NCI-H82 (cell line): Measurements from ENCODE around the gene CXADR.
A peak's percentile ranks its signal among the peaks of the same experiment; 100 is the strongest.
"Not testable (repeated sequence)": the region's sequence is repeated elsewhere in the genome, so short reads cannot be mapped to it uniquely, and the experiment has no call there.

Source experiments
- DNase-seq: peaks from one replicate; lab custom pipeline; 2025; lab: John Stamatoyannopoulos, UW

The CXADR gene

DNA sequence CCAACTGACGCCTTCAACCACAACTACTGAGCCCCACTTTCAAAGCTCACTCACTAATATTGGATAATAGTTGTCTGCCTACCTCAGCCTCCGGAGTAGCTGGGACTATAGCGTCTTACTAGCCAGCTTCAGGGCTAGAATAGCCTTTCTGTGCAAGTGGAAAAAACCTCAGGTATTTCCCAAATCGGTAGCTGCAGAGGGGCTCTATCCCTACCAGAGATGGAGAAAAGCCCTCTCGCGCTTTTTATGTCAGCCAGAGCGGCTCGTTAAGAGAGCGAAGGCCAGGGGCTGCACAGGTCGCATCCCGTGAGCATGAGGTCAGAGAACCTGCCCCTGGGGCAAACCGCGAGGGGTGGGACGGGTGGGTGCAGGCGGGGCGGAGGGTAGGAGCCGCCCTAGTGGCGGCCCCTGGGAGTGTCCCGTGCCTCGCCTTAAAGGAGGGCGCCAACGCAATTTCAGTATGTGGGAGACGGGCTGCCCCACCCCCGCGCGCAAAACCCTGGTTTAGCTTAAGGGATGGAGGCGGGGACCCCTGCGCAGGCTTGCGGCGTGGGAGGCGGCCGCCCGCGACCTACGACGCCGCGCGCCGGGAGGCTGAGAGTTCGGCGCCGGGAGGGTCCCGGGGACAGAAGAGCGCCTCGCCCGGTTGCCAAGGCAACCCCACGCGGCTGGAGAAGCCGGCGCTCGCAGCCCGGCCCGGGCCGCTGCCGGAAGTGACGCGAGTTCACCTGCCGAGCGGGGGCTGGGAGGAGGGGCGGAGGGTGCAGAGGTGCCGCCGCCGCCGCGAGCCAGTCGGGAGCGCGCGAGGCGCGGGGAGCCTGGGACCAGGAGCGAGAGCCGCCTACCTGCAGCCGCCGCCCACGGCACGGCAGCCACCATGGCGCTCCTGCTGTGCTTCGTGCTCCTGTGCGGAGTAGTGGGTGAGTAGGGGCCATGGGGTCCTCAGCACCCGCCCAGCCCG, at the start of gene CXADR:
TSS of gene CXADR (plus strand) at position 791 of the 961 bp plus-strand sequence. CDS start at position 878, 87 bp downstream.
- peak; percentile 93 for DNase-seq

- no peak for DNase-seq
Measured at GRCh38 chr21:17466166-17466565, 46.7 kb upstream of the CXADR start.

- peak; percentile 14 for DNase-seq
Measured at GRCh38 chr21:17467392-17467791, 45.5 kb upstream of the CXADR start.

DNA sequence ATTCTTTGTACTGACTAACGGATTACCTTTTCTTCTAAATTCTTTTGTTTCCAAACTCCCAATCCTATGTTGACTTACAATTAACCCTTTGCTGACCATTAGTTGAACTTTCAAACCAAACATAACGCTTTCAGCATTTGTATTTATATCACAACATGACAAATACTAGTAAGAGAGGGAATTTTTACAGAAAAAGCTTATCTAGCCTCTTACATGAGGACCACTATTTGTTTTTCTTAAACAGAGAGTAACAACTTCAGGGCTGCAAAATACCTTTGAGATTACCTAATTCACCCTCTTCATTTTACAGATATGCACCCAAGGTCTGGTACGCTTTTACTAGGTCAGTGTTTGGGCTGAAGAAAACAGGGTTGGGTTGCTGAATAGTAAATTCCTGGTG, 45.0 kb upstream of the CXADR start:
- DNase-seq = no peak

GRCh38 chr21:17468698-17469097, 44.1 kb upstream of the CXADR start:
- no peak for DNase-seq

- DNase-seq = no peak
Measured at GRCh38 chr21:17469727-17470126, 43.1 kb upstream of the CXADR start.

GRCh38 chr21:17472182-17472581, 40.7 kb upstream of the CXADR start:
- no peak for DNase-seq

GRCh38 chr21:17472592-17473271, 40.1 kb upstream of the CXADR start:
- no peak for DNase-seq

GRCh38 chr21:17476006-17476405, 36.8 kb upstream of the CXADR start:
- no peak for DNase-seq

DNA sequence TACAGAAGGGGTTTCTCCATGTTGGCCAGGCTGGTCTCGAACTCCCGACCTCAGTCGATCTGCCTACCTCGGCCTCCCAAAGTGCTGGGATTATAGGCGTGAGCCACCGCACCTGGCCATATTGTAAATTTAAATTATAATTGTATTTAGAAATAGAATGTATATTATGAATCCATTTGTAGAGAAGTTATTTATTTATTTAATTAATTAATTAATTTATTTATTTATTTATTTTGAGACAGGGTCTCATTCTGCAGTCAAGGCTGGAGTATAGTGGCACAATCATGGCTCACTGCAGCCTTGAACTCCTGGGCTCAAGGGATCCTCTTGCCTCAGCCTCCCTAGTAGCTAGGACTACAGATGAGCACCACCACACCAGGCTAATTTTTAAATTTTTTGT, 34.7 kb upstream of the CXADR start:
- DNase-seq = not testable (repeated sequence)

DNA sequence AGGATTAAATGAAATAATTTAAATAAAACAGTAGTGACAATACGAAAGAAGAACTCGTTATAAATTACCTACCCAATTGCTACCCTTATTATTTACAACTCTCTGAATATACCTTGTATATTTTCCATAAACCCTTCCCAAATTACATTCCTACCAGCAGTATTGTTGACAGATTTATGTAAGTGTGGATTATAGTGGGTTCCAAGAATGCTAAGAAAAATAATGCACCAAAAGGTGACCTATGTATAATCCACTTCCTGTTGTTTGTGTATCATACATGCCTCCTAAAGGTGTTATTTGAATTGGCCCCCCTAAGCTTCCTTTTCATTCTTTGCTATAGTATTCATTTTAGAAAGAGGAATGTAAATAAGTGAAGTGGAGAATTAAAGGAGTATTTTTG, 33.2 kb upstream of the CXADR start:
- DNase-seq = no peak

GRCh38 chr21:17482928-17483327, 29.9 kb upstream of the CXADR start:
- DNase-seq = no peak

GRCh38 chr21:17488620-17489019, 24.2 kb upstream of the CXADR start:
- no peak for DNase-seq

DNA sequence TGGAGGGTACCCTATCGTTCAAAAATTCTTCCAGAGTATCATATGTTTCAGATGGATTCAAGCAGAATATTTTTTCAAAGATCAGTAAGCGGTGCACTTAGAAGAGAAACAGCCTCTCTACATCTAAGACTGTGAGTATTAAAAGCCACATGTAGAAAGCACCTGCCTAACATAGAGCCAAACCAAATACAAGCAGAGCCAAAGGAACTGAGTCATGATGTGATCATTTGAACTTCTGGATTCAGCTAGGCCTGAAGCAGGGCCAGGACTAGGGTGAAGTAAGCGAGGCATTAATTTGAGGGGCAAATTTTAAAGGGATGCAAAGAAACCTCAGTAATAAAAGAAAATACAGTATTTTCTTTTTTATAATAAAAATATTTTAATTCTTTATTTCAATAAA, 23.3 kb upstream of the CXADR start:
- not testable (repeated sequence) for DNase-seq

DNA sequence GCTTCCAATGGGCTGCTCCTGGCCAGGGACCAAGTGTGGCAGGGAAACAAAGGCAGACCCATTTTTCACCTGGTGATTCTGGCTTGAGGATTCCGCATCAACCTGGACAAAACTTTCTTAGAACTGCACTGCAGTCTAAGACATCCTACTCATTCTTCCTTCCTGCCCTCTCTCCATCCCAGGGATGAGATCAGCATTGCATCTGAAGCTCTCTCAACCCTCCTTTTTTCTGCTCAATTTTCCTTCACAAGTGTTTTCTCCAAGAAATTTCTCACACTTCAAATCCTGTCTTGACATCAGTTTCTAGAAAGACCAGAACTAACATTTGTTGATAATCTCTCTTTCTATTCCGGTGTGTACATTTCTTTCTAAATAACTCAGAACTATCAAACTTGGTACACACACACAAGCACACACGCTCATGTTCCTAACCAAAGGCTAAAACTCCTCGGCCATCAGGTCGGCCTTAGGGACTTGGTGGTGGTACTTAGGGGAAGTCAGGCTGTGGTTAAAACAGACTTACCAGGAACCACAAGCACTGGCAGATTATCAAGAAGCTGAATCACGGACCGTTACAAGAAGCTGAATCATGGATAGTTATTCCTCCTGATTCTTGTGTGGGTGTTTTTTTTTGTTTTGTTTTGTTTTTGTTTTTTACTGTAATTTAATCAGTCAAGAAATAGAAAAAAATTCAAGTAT, 21.0 kb upstream of the CXADR start:
- no peak for DNase-seq

- no peak for DNase-seq
Measured at GRCh38 chr21:17492415-17493168, 20.3 kb upstream of the CXADR start.

DNA sequence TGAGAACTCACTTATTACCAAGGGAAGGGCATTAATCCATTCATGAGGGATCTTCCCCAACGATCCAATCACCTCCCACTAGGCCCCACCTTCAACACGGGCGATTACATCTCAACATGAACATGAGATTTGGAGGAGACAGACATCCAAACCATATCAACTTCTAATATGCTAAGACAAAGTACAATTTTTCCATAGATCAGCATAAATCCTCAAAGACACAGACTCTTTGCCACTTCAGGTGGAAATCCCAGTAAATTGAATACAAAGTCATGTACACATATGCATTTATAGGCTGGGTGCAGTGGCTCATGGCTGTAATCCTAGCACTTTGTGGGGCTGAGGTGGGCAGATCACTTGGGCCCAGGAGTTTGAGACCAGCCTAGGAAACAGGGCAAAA, 18.8 kb upstream of the CXADR start:
- no peak for DNase-seq

DNA sequence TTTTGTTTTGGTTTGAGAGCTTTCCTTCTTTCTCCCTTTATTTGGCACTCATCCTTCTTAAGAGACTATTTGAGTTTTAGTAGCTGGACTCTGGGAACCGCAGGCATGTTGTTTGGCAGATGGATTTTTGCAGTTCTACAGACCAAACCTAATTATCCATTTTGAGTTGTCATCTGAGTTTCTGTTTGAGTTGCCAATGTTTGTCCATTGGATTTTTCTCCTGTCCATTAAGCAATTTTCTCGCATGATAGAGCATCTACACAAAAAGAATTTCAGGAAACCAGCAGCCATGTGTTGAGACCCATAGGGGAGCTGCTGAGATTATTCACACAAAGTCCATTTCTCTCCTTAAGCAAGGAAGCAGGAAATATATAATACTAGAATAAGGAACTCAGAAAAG, 17.2 kb upstream of the CXADR start:
- DNase-seq = no peak

GRCh38 chr21:17497316-17497715, 15.5 kb upstream of the CXADR start:
- no peak for DNase-seq

GRCh38 chr21:17498586-17498985, 14.3 kb upstream of the CXADR start:
- no peak for DNase-seq

- DNase-seq = peak; percentile 73
Measured at GRCh38 chr21:17501107-17502006, 11.5 kb upstream of the CXADR start.
